OCI-LY7 (cell line): ENCODE results near the gene TMPRSS5. TPM values are rescaled to one million over a fixed set of nuclear protein-coding genes. Genes with fewer than 3 reads are reported as not detected.

Experiments
- BruUV-seq: library from RNA; stranded (reverse); fragments of 400-500 nt; replicated peaks from 2 replicates; lab custom pipeline; 2021; lab: Mats Ljungman, UMichigan
- CTCF ChIA-PET: fragments of 300-600 bp; sonication (Branson Sonifier 250); formaldehyde crosslinking; loops from one replicate; lab custom pipeline; 2022; ENCODE audit warnings: antibody characterized with exemption; ENCODE audit not compliant: unreplicated experiment; lab: Charles Lee
- POLR2A ChIA-PET: fragments of 300-600 bp; sonication (Branson Sonifier 250); formaldehyde crosslinking; loops from one replicate; lab custom pipeline; 2022; ENCODE audit warnings: antibody characterized with exemption; lab: Charles Lee
- DNase-seq: peaks from one replicate; pipeline ENCODE4 v3.0.0-alpha.2; 2015; ENCODE audit warnings: low spot score
- H2AFZ ChIP-seq: fragments of 200-600 bp; sonication (generic), shearing (Covaris generic); 2 replicates; pipeline ENCODE4 v1.6.1; 2014; ENCODE audit warnings: mild to moderate bottlenecking, antibody characterized with exemption, low read length, moderate library complexity
- H3K27ac ChIP-seq: fragments of 200-600 bp; sonication (generic); 2 replicates; pipeline ENCODE4 v1.5.1; 2014; ENCODE audit warnings: mixed run types, low read depth, mild to moderate bottlenecking, moderate library complexity, low read length, inconsistent platforms; ENCODE audit not compliant: poor library complexity, severe bottlenecking
- H3K36me3 ChIP-seq: fragments of 200-600 bp; sonication (generic); 2 replicates; pipeline ENCODE4 v1.6.1; 2014; ENCODE audit warnings: mild to moderate bottlenecking, antibody characterized with exemption, low read length, moderate library complexity, mixed read lengths; ENCODE audit not compliant: insufficient read depth
- H3K4me1 ChIP-seq: fragments of 200-600 bp; sonication (generic); 2 replicates; pipeline ENCODE4 v1.5.1; 2014; ENCODE audit warnings: mild to moderate bottlenecking, low read length; ENCODE audit not compliant: insufficient read depth, poor library complexity, severe bottlenecking
- H3K4me2 ChIP-seq: fragments of 200-600 bp; sonication (generic); 2 replicates; pipeline ENCODE4 v1.6.1; 2014; ENCODE audit warnings: mild to moderate bottlenecking, low read length
- H3K4me3 ChIP-seq: fragments of 200-600 bp; sonication (generic); 2 replicates; pipeline ENCODE4 v1.5.1; 2014; ENCODE audit warnings: mild to moderate bottlenecking, low read depth, low read length; ENCODE audit not compliant: poor library complexity, severe bottlenecking
- H3K79me2 ChIP-seq: fragments of 200-600 bp; sonication (generic); 2 replicates; pipeline ENCODE4 v1.6.1; 2016; ENCODE audit warnings: low read depth, mild to moderate bottlenecking, low read length, moderate library complexity, mixed read lengths; ENCODE audit not compliant: insufficient read depth
- H3K9me2 ChIP-seq: fragments of 200-600 bp; sonication (generic); 2 replicates; pipeline ENCODE4 v1.6.1; 2016; ENCODE audit warnings: mild to moderate bottlenecking, low read length, mixed read lengths; ENCODE audit not compliant: insufficient read depth
- H3K9me3 ChIP-seq: fragments of 200-600 bp; sonication (generic); 2 replicates; pipeline ENCODE4 v1.6.1; 2014; ENCODE audit warnings: mild to moderate bottlenecking, mixed run types, low read length, mixed read lengths
- H4K20me1 ChIP-seq: fragments of 200-600 bp; sonication (generic); 2 replicates; pipeline ENCODE4 v1.6.1; 2014; ENCODE audit warnings: mild to moderate bottlenecking, antibody characterized with exemption, low read length, moderate library complexity, mixed read lengths; ENCODE audit not compliant: insufficient read depth
- CTCF ChIP-seq: fragments of 200-600 bp; sonication (generic); conservative IDR thresholded peaks from 2 replicates; pipeline ENCODE4 v1.5.1; 2014; ENCODE audit warnings: mild to moderate bottlenecking, antibody characterized with exemption, low read length, moderate library complexity, mixed read lengths
- EZH2phosphoT487 ChIP-seq: fragments of 200-600 bp; sonication (generic); IDR thresholded peaks from 2 replicates; pipeline ENCODE4 v1.6.1; 2018; ENCODE audit warnings: low read depth, borderline replicate concordance, mild to moderate bottlenecking, mixed run types, antibody characterized with exemption, low read length, moderate library complexity, mixed read lengths
- intact Hi-C: fragments of 100-400 bp; cut with micrococcal nuclease; formaldehyde crosslinking; loops from one replicate; pipeline ENCODE4 v1.10.0; 2022; ENCODE audit not compliant: unreplicated experiment
- total RNA-seq, 2 experiments: library from RNA; depleted of rRNA in 1 of 2; stranded (reverse); fragments of >200 nt in 1 of 2; shearing (Covaris generic) in 1 of 2; gene quantifications; 2 replicates each; pipeline ENCODE4 v1.2.3, GENCODE V29; 2014 to 2022

The TMPRSS5 gene
- total RNA-seq, 2 experiments from 2014 or later = 0.50 to 0.65 TPM

- H3K79me2 ChIP-seq = no peaks in the 10 kb centered on the region
- intact Hi-C loops = no loop called here
- TF ChIP-seq CTCF = no peak
- BruUV-seq = no TSS peak
- POLR2A ChIA-PET = interaction anchor here (1.1 kb wide), 1 partner anchor 17 kb away, joined by 3 read pairs; no protein-coding TSS in a partner anchor
- H3K9me3 ChIP-seq = no peaks in the 10 kb centered on the region
- no peak for DNase-seq
- no peaks in the 10 kb centered on the region for H4K20me1 ChIP-seq
- H3K4me1 ChIP-seq = no peaks in the 10 kb centered on the region
- H3K27ac ChIP-seq = no peak overlapping the region
- H3K4me2 ChIP-seq = no peak overlapping the region
- H3K9me2 ChIP-seq = no peaks in the 10 kb centered on the region
- H3K36me3 ChIP-seq = no peaks in the 10 kb centered on the region
- H3K4me3 ChIP-seq = no peak overlapping the region
- no peak overlapping the region for H2AFZ ChIP-seq
- CTCF ChIA-PET = no interaction called here
These were observed 55.1 kb downstream of the TMPRSS5 start for GRCh38 chr11:113651023-113651422.

DNA sequence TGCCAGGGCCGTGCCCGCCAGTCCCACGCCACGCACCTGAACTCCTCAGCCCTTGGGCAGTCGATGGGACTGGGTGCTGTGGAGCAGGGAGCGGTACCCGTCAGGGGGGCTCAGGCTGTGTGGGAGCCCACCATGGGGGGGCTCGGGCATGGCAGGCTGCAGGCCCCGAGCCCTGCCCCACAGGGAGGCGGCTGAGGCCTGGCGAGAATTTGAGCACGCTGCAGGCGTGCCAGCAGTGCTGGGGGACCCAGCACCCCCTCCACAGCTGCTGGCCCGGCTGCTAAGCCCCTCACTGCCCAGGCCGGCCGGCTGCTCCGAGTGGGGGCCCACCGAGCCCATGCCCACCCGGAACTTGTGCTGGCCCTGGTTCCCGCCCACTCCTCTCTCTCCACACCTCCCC, 56.8 kb downstream of the TMPRSS5 start:
- POLR2A ChIA-PET = interaction anchor here (0.6 kb wide), 1 partner anchor 1775 kb away, joined by 4 read pairs; no protein-coding TSS in a partner anchor
- no peak overlapping the region for H3K4me3 ChIP-seq
- H3K9me3 ChIP-seq = no peaks in the 10 kb centered on the region
- TF ChIP-seq CTCF (no peak), EZH2phosphoT487 (no peak)
- no peaks in the 10 kb centered on the region for H3K36me3 ChIP-seq
- no peak overlapping the region for H2AFZ ChIP-seq
- CTCF ChIA-PET = no interaction called here
- H3K79me2 ChIP-seq = no peaks in the 10 kb centered on the region
- H3K27ac ChIP-seq = no peak overlapping the region
- no TSS peak for BruUV-seq
- no peak for DNase-seq
- no peaks in the 10 kb centered on the region for H3K9me2 ChIP-seq
- H4K20me1 ChIP-seq = no peaks in the 10 kb centered on the region
- no peaks in the 10 kb centered on the region for H3K4me1 ChIP-seq
- no peak overlapping the region for H3K4me2 ChIP-seq
- intact Hi-C loops = no loop called here

GRCh38 chr11:113647856-113648255, 58.3 kb downstream of the TMPRSS5 start:
- H3K4me2 ChIP-seq = no peak overlapping the region
- intact Hi-C loops = no loop called here
- ChIA-PET POLR2A (no interaction called here), CTCF (no interaction called here)
- no peaks in the 10 kb centered on the region for H3K9me3 ChIP-seq
- no peak overlapping the region for H3K4me3 ChIP-seq
- no peaks in the 10 kb centered on the region for H3K4me1 ChIP-seq
- H4K20me1 ChIP-seq = no peaks in the 10 kb centered on the region
- H2AFZ ChIP-seq = no peak overlapping the region
- no peaks in the 10 kb centered on the region for H3K79me2 ChIP-seq
- H3K36me3 ChIP-seq = no peaks in the 10 kb centered on the region
- H3K9me2 ChIP-seq = no peaks in the 10 kb centered on the region
- no TSS peak for BruUV-seq
- no peak overlapping the region for H3K27ac ChIP-seq
- DNase-seq = no peak
- no peak for TF ChIP-seq CTCF
- TF ChIP-seq EZH2phosphoT487 = no peak
